Measurements from ENCODE around the gene RNF31. TPM values are rescaled to one million over a fixed set of nuclear protein-coding genes. Genes with fewer than 3 reads are reported as not detected.
"Not testable (repeated sequence)": the region's sequence is repeated elsewhere in the genome, so short reads cannot be mapped to it uniquely, and the experiment has no call there.

Gene RNF31
- total RNA-seq, 8 experiments from 2014 or later, result 35.0 to 79.5 (median 46.3) TPM

GRCh38 chr14:24202538-24202937 is 55.2 kb downstream of the RNF31 start:
- in situ Hi-C loops (cut with MboI; ENCODE audit: low pct_unique_long_range_greater_than_20kb in 2 of 9, low sequenced_read_pairs in 9 of 9, unreplicated experiment in 9 of 9); H3K4me3 ChIP-seq: not testable (repeated sequence)
- 15 to 90% (median 63%) methylated on average over 2 to 8 of the region's 8 CpGs; no CpG with 5 or more reads in 2 of the 10 experiments for WGBS, 10 experiments

GRCh38 chr14:24203249-24203886 is 56.1 kb downstream of the RNF31 start:
- H3K27ac ChIP-seq; H3K4me1 ChIP-seq (replicated peaks in 1 of 2); ATAC-seq (replicated peaks in 6 of 8); H3K4me3 ChIP-seq; in situ Hi-C loops (cut with MboI; ENCODE audit: low pct_unique_long_range_greater_than_20kb in 2 of 9, low sequenced_read_pairs in 9 of 9, unreplicated experiment in 9 of 9): not testable (repeated sequence)
- WGBS, 10 experiments, result 93 to 100% (median 96%) methylated on average over 2 to 9 of the region's 16 CpGs; no CpG with 5 or more reads in 7 of the 10 experiments

More at GRCh38 chr14:24202538-24202937, 55.2 kb downstream of the RNF31 start:
- not testable (repeated sequence) for H3K4me1 ChIP-seq (replicated peaks in 1 of 2); H3K27ac ChIP-seq; ATAC-seq (replicated peaks in 6 of 8)

GRCh38 chr14:24204163-24205146 is 57.2 kb downstream of the RNF31 start:
- Histone ChIP-seq H3K27ac (no peak overlapping the region), H3K4me1 (replicated peaks in 1 of 2) (peaks cover 0 to 7% of the 10 kb centered on the region in 2 donors), H3K4me3 (no peak overlapping the region)
- WGBS, 10 experiments, result 85 to 97% (median 94%) methylated on average over 5 to 7 of the region's 7 CpGs
- no peak for ATAC-seq (replicated peaks in 6 of 8)
- in situ Hi-C loops (cut with MboI; ENCODE audit: low pct_unique_long_range_greater_than_20kb in 2 of 9, low sequenced_read_pairs in 9 of 9, unreplicated experiment in 9 of 9), result no loop called here

- Histone ChIP-seq H3K27ac (no peak overlapping the region), H3K4me1 (replicated peaks in 1 of 2) (peaks cover 0 to 7% of the 10 kb centered on the region in 2 donors), H3K4me3 (no peak overlapping the region)
- WGBS, 10 experiments, result 90 to 100% (median 100%) methylated on average over 1 to 8 of the region's 11 CpGs; no CpG with 5 or more reads in 1 of the 10 experiments
- in situ Hi-C loops (cut with MboI; ENCODE audit: low pct_unique_long_range_greater_than_20kb in 2 of 9, low sequenced_read_pairs in 9 of 9, unreplicated experiment in 9 of 9), result no loop called here
- ATAC-seq (replicated peaks in 6 of 8), result no peak
Measured at GRCh38 chr14:24206260-24207103, 59.2 kb downstream of the RNF31 start.

GRCh38 chr14:24207104-24207551 is 59.8 kb downstream of the RNF31 start:
- in situ Hi-C loops (cut with MboI; ENCODE audit: low pct_unique_long_range_greater_than_20kb in 2 of 9, low sequenced_read_pairs in 9 of 9, unreplicated experiment in 9 of 9), result no loop called here
- peaks cover under 1 to 7% of the 10 kb centered on the region in 2 donors for H3K4me1 ChIP-seq (replicated peaks in 1 of 2)
- no peak overlapping the region for H3K27ac ChIP-seq
- 93 to 100% (median 100%) methylated on average over 1 to 4 of the region's 5 CpGs; no CpG with 5 or more reads in 2 of the 10 experiments for WGBS, 10 experiments
- H3K4me3 ChIP-seq, result no peak overlapping the region
- ATAC-seq (replicated peaks in 6 of 8), result no peak

GRCh38 chr14:24207625-24208024 is 60.3 kb downstream of the RNF31 start:
- 80 to 100% (median 100%) methylated on average over 1 to 2 of the region's 2 CpGs; no CpG with 5 or more reads in 4 of the 10 experiments for WGBS, 10 experiments
- in situ Hi-C loops (cut with MboI; ENCODE audit: low pct_unique_long_range_greater_than_20kb in 2 of 9, low sequenced_read_pairs in 9 of 9, unreplicated experiment in 9 of 9), result no loop called here
- no peak overlapping the region for H3K4me3 ChIP-seq

More at GRCh38 chr14:24207625-24208024, 60.3 kb downstream of the RNF31 start:
- ATAC-seq (replicated peaks in 6 of 8), result peak in 1 of 8 experiments; percentile 51
- Histone ChIP-seq H3K27ac (no peak overlapping the region), H3K4me1 (replicated peaks in 1 of 2) (peaks cover 4 to 7% of the 10 kb centered on the region in 2 donors)

Other genes starting within 250 kb of the RNF31 start
- gene DHRS4, start 193.7 kb upstream of the RNF31 start, total RNA-seq, result 10 to 100 TPM in 4 of 8 experiments, 1 to 10 TPM in 4; 3.3 to 91.0 (median 12.7) TPM
- 10 to 100 TPM in 3 of 8 experiments, 1 to 10 TPM in 5; 2.2 to 38.3 (median 7.0) TPM for gene DHRS4L2, start 158.6 kb upstream of the RNF31 start, total RNA-seq
- gene CARMIL3, start 95.5 kb upstream of the RNF31 start, total RNA-seq, result 10 to 100 TPM in 6 of 8 experiments, 1 to 10 TPM in 2; 3.7 to 44.7 (median 25.6) TPM
- gene CPNE6, start 75.9 kb upstream of the RNF31 start, total RNA-seq, result 1 to 10 TPM in 4 of 8 experiments, under 1 TPM in 4; 0.54 to 3.3 (median 1.2) TPM
- gene PCK2, start 53.2 kb upstream of the RNF31 start, total RNA-seq, result 10 to 100 TPM in 7 of 8 experiments, 1 to 10 TPM in 1; 7.6 to 66.5 (median 33.2) TPM
- 10 to 100 TPM; 43.1 to 80.7 (median 52.6) TPM for gene DCAF11, start 32.7 kb upstream of the RNF31 start, total RNA-seq
- gene NRL, start 32.5 kb upstream of the RNF31 start, total RNA-seq, result 1 to 10 TPM; 1.1 to 2.6 (median 2.1) TPM
- 1 to 10 TPM in 2 of 8 experiments, under 1 TPM in 5, not detected in 1; 0.27 to 2.2 (median 0.83) TPM for gene FITM1, start 16.8 kb upstream of the RNF31 start, total RNA-seq
- 100 to 1,000 TPM in 4 of 8 experiments, 10 to 100 TPM in 4; 40.1 to 318 (median 102) TPM for gene PSME1, start 11.3 kb upstream of the RNF31 start, total RNA-seq
- gene EMC9, start 5.9 kb upstream of the RNF31 start, total RNA-seq, result 10 to 100 TPM; 16.7 to 41.2 (median 26.0) TPM
- 100 to 1,000 TPM in 5 of 8 experiments, 10 to 100 TPM in 3; 77.2 to 504 (median 129) TPM for gene PSME2, start 888 bp upstream of the RNF31 start, total RNA-seq
- 100 to 1,000 TPM in 2 of 8 experiments, 10 to 100 TPM in 4, 1 to 10 TPM in 2; 6.6 to 151 (median 34.7) TPM for gene IRF9, start 13.8 kb downstream of the RNF31 start, total RNA-seq
- gene REC8, start 24.6 kb downstream of the RNF31 start, total RNA-seq, result 10 to 100 TPM in 6 of 8 experiments, 1 to 10 TPM in 2; 2.6 to 41.2 (median 23.5) TPM
- 10 to 100 TPM; 17.4 to 90.0 (median 39.8) TPM for gene IPO4, start 41.3 kb downstream of the RNF31 start, total RNA-seq
- 10 to 100 TPM; 17.6 to 53.1 (median 30.8) TPM for gene TM9SF1, start 47.9 kb downstream of the RNF31 start, total RNA-seq
- gene TSSK4, start 58.2 kb downstream of the RNF31 start, total RNA-seq, result 10 to 100 TPM in 1 of 8 experiments, 1 to 10 TPM in 7; 1.8 to 10.1 (median 3.4) TPM
- 10 to 100 TPM; 48.4 to 76.0 (median 55.8) TPM for gene CHMP4A, start 66.0 kb downstream of the RNF31 start, total RNA-seq
- 10 to 100 TPM; 12.1 to 38.8 (median 27.0) TPM for gene MDP1, start 68.6 kb downstream of the RNF31 start, total RNA-seq
- gene NEDD8, start 84.9 kb downstream of the RNF31 start, total RNA-seq, result 100 to 1,000 TPM; 180 to 362 (median 267) TPM
- 10 to 100 TPM; 46.7 to 87.8 (median 69.0) TPM for gene GMPR2, start 85.4 kb downstream of the RNF31 start, total RNA-seq
- 10 to 100 TPM; 33.4 to 54.3 (median 44.4) TPM for gene TINF2, start 95.1 kb downstream of the RNF31 start, total RNA-seq
- gene TGM1, start 115.7 kb downstream of the RNF31 start, total RNA-seq, result 1 to 10 TPM in 7 of 8 experiments, under 1 TPM in 1; 0.92 to 4.7 (median 2.1) TPM
- gene RABGGTA, start 124.1 kb downstream of the RNF31 start, total RNA-seq, result 10 to 100 TPM; 13.3 to 28.0 (median 19.6) TPM
- gene DHRS1, start 152.3 kb downstream of the RNF31 start, total RNA-seq, result 10 to 100 TPM; 11.4 to 26.5 (median 16.4) TPM
- 10 to 100 TPM; 13.5 to 32.8 (median 16.6) TPM for gene NOP9, start 152.4 kb downstream of the RNF31 start, total RNA-seq
- 1 to 10 TPM in 1 of 8 experiments, under 1 TPM in 2, not detected in 5; 0.32 to 1.6 (median 0.40) TPM for gene CIDEB, start 160.5 kb downstream of the RNF31 start, total RNA-seq
- gene LTB4R2, start 162.6 kb downstream of the RNF31 start, total RNA-seq, result 10 to 100 TPM in 1 of 8 experiments, 1 to 10 TPM in 7; 1.3 to 14.6 (median 2.3) TPM
- 10 to 100 TPM in 1 of 8 experiments, 1 to 10 TPM in 6, under 1 TPM in 1; 0.92 to 13.6 (median 2.1) TPM for gene LTB4R, start 164.0 kb downstream of the RNF31 start, total RNA-seq
- 1 to 10 TPM in 4 of 8 experiments, under 1 TPM in 4; 0.43 to 3.7 (median 1.2) TPM for gene ADCY4, start 187.6 kb downstream of the RNF31 start, total RNA-seq
- gene RIPK3, start 192.5 kb downstream of the RNF31 start, total RNA-seq, result 1 to 10 TPM in 3 of 8 experiments, under 1 TPM in 2, not detected in 3; 0.29 to 7.9 (median 1.3) TPM
- gene NFATC4, start 220.7 kb downstream of the RNF31 start, total RNA-seq, result 100 to 1,000 TPM in 3 of 8 experiments, 10 to 100 TPM in 2, 1 to 10 TPM in 3; 5.1 to 345 (median 13.4) TPM